NT2/D1 (cell line): Measurements from ENCODE around the gene PARP11.

ENCODE experiments used
- YY1 ChIP-seq: IDR thresholded peaks from 2 replicates; pipeline ENCODE4 v1.6.1; 2011; ENCODE audit not compliant: insufficient read length, insufficient read depth
- ZNF274 ChIP-seq: IDR thresholded peaks from 2 replicates; pipeline ENCODE4 v1.6.1; 2011; ENCODE audit warnings: mild to moderate bottlenecking, low read depth, low read length

GRCh38 chr12:3834774-3835173 is 38.4 kb downstream of the PARP11 start:
- TF ChIP-seq YY1: no peak
- no peak for TF ChIP-seq ZNF274
